ENCODE results near the gene PPRC1.

Gene PPRC1

GRCh38 chr10:102196893-102197292 lies 64.1 kb downstream of the PPRC1 start:
- DNase-seq: peak; percentile 56 to 71 (median 64)

GRCh38 chr10:102198027-102198426 lies 65.2 kb downstream of the PPRC1 start:
- peak in 2 of 3 donors; percentile 6 to 22 for DNase-seq

Data from suppressor macrophage treated with lipopolysaccharide for 1 hour (primary cell).